Activated CD4-positive, alpha-beta T cell treated with anti-CD3 and anti-CD28 coated beads, Interleukin-10, Interleukin-2, amounts not matched to agents 100 ng/mL and 50 ng/mL, durations not matched to agents 16 hours and 8 hours (primary cell): ENCODE measurements around the gene PROM1.

Source experiments
- DNase-seq: peaks from one replicate; pipeline ENCODE4 v3.0.0-alpha.2; 2020

The PROM1 gene

DNA sequence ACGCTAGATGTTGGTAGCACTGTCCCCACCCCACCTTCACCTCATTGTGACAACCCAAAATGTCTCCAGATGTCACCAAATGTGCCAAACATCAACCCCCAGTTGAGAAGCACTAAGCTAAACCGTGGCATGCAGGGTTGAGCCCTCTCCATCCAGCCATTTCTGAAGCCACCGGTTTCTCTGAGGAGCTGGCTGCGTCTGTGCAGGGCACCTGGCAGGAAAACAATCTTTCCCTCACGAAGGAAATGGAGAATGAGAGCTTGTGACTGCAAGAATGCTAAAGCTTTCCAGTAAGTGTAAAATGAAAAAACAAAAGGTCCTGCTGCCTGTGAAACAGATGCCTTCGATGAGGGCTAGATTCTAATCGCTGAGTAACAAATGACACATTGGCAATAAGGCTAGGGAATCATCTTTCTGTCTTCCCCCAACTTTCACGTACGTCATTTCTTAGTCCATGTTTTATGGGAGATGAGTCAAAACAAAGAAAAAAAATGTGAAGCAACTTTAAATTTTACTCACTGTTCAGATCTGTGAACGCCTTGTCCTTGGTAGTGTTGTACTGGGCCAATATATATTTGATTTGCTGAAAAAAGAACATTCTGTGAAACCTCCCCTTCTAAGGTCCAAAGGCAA lies 59.9 kb downstream of the PROM1 start:
- DNase-seq = peak; percentile 61

DNA sequence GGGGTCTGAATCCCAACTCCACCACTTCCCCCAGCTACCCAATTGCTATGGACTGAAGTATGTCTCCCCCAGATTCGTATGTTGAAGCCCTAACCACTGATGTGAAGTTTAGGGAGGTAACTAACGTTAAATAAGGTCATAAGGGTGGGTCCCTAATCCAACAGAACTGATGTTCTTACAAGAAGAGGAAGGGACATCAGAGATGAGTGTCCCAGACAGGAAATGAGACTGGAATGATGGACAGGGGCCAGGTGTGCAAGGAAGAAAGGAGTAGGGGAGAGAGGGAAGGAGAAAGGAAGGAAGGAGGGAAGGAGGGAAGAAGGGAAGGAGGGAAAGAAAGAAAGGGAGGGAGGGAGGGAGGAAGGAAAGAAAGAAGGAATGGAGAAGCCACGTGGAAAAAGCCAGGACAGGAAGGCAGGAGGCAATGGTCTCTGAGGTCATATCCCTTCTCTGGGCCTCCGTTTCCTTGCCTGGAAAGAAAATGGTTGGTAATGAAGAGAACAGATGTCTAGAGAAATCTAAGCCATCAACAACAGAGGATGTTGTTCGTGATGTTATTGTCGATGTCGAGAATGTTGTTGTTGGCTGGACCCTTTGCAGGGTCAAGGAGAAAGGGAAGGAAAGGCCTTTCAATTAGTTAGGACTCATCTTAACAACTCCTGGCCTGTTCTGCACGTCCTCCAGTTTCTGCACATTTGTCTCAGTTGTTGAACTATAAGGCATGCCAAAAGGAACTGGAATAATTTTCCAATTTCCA lies 61.8 kb downstream of the PROM1 start:
- no peak for DNase-seq

DNA sequence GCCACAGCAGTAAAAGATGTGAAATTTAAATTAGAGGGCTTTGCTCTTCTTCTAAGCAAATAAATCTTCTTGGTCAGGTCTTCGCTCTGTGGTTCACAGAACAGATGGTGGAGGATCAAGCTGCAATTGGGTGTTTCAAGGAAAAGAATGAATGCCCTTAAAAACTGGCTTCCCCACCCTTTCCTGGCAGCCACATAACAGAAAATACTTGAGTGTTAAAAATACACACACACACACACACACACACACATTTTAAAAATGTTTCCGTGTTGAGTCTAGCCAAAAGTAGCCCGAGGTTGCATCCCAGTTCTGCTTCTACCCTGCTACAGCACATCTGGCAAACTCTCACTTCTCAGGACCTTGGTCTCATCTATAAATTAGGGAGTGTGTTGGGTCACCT lies 64.2 kb downstream of the PROM1 start:
- DNase-seq = no peak

GRCh38 chr4:16018841-16019240 lies 65.0 kb downstream of the PROM1 start:
- no peak for DNase-seq

DNA sequence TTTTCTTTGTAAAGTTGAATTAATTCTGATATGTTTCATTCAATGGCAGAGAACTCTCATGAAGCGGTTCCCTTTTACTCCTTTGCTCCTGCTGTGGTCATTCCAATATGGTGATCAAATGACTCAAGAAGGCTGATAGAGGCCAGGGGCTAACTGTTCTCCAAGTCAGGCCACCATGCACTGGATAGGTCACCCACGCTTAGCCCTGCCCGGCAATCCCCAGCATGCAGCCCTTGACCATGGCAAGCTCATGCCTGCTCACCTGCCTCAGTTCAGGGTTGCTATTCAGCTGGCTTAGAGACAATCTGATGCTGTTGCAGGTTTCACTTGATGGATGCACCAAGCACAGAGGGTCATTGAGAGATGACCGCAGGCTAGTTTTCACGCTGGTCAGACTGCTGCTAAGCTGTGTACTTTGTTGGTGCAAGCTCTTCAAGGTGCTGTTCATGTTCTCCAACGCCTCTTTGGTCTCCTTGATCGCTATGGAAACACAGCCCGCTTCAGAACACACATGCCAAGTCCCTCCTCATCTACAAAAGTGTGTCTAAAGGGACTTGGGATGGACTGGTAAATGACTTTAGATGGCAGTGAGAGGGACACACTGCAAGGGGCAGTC lies 65.7 kb downstream of the PROM1 start:
- DNase-seq = no peak

GRCh38 chr4:16016536-16016935 lies 67.3 kb downstream of the PROM1 start:
- no peak for DNase-seq

- DNase-seq = no peak
These were observed 72.7 kb downstream of the PROM1 start for GRCh38 chr4:16011173-16011572.

GRCh38 chr4:16009153-16009552 lies 74.7 kb downstream of the PROM1 start:
- no peak for DNase-seq

DNA sequence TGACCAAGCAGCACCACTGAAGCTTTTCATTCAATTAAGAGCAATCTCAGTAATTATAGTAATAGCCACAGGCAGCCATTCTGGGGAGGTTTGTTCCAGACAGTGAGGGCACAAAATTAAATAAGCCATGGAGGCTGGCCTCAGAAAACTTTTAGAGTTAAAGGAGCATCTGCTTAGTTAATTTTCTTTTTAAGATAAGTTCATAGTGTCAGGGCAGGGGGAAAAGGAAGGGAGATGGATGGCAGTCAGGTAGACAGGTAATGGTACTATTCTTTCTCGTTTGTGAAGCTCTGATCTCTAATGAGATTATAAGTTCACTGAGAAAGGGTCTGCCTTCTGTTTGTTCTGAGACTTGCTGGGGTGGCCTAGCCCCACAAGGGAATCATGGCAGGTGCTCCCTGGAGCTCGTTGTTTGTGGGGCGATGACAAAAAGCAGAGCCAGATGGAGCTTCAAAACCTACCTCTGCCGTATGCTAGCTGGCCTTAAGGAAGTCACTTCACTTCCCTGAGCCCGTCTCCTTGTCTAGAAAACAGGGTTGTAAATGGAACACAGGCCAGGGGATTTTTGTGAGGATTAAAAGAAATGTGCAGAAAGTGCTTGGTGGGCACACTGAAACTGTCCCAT lies 76.2 kb downstream of the PROM1 start:
- no peak for DNase-seq

DNA sequence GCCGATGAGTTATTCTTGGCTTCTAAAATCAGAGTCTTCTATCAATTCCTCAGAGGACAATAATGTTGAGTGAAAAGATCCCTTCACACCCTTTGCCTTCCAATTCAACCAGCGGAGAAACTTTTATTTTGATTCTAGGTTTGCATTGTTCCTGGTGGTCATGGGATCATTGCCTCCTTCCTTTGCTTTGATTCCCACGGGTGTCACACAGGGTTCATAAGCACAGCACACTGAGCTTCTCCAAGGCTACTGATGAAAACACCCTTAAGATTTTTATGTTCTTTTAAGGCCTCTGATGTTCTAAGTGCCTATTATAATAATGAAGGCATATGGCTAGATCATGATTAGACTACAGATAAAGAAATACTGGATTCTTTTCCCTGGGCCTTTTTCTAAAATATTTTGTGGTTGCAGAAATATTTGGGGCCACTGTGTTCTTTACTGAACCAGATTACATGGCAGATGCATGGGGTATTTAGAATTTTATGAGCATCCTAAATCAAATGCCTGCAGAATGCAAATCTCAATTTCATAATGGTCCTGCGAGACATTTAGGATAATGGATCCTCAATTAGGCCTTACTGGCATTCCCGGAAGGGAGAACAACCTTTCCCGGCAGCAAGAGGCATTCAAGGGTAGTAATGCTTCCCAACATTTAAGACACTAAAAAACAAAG lies 76.9 kb downstream of the PROM1 start:
- no peak for DNase-seq

GRCh38 chr4:16005676-16006075 lies 78.1 kb downstream of the PROM1 start:
- no peak for DNase-seq

- DNase-seq = peak; percentile 61
These were observed 82.4 kb downstream of the PROM1 start for GRCh38 chr4:16001484-16001858.

DNA sequence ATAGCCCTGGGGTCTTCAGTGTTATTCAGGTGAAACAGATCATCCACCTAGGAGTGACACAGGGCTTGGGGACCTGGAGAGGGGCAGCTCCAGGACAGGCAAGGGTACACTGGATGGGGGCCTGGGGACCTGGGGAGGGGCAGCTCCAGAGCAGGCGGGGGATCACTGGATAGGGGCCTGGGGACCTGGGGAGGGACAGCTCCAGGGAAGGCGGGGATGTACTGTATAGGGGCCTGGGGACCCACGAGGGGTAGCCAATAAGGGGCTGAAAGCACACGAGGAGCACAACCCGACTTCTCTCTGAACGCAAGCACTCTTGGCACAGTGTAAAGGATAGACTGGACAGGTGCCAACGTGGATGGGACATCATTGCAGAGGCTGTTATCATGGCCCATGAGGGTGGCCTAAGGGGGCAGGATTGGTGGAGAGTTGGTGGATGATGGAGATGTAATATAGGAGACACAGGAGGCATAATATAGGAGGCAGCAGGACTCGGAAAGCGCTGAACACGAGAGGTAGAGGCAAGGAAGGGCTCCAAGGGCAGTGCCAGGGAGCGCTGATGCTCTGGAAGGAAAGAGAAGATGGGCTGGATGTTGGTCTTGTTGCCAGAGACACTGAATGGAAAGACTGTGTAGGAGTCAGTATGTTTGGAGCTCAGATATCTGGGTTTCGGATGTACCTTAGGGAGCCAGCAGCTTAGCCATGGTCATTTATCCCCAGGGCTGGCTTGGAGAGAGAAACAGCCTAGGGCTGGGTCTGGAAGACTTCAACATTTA lies 82.9 kb downstream of the PROM1 start:
- DNase-seq = no peak

DNA sequence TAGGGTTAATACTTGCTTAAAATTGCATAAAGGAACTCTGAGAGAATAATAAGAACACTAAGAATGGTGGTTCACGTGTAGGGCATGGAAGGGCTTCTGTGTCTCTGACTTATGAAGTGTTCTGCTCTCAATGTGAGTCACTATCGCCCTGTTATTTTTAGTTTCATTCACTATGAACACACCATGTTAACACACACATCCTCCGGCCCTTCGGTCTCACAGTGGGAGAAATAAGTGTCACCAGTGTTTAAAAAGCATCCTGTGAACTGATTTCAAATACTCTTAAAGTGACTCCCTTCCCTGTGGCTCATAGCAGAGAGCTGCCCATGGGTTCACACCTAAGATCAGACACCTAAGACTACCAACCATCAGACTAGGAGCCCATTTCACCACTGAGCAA lies 87.0 kb downstream of the PROM1 start:
- DNase-seq = peak; percentile 13

GRCh38 chr4:15995826-15996225 lies 88.0 kb downstream of the PROM1 start:
- DNase-seq = no peak

DNA sequence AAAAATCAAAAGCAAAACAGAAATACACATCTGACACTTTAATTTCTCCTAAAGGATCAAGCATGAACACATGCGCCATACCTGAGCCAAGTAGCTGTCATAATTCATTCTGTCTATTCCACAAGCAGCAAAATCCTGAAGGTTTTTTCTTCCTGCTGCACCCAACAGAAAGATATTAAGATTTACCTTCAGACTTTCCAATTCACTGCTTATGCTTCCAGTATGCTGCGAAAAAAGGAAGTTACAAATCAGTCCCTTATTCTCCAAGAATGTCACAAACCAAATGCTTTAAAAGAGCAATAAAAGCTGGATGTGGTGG lies 91.7 kb downstream of the PROM1 start:
- DNase-seq = no peak

- DNase-seq = no peak
These were observed 93.1 kb downstream of the PROM1 start for GRCh38 chr4:15990570-15991285.

- DNase-seq = no peak
These were observed 94.4 kb downstream of the PROM1 start for GRCh38 chr4:15989424-15989823.

DNA sequence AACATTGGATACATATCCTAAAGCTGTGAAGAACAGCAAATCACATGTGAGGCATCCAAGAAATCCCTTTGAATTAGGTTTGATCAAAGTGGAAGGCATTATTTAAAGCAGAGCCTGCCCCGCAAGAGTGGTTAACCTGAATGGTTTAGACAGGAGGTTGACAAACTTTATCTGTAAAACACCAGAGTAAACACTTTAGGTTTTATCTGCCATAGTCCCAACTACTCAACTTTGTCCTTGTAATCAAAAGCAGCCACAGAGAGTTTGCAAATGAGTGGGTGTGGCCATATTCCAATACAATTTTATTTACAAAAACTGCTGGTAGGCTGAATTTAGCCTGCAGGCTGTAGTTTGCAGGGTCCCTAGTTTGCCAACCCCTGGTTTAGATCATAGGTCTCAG lies 95.6 kb downstream of the PROM1 start:
- DNase-seq = no peak

DNA sequence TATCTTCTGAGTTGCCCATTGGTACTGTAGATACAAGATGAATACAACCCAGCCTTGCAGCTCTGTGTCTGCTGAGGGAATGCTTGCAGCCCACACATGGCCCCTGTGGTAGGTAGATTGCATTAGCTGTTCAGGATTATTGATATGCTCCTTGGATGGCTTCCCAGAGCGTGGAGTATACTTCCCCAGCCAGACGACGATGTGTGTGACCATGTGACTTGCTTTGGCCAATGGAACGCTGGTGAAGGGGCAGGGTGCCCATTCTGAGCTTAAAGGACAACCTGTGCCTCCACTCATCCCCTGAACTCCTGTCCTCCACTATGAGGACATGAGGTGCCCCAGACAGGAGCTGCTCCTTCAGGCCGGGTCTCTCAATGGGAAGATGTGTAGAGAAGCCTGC lies 96.9 kb downstream of the PROM1 start:
- no peak for DNase-seq

DNA sequence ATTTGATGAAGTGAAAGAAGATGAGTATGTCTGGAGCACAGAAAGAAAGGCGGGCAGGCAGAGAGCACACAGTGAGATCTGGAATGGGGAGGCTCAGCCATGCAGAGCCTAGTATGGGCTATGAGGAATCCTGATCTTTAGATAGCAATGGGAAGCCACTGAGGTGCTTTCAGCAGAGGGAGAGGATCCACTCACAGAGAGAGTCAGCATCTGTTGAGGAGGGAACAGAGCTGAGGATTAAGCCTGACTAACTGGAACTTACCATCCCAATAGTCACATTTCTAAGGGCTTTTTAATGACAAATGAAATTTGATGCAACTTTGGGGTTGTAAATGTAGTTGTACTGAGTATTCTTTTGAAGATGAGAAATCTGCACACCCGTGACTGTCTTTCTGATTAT lies 100.2 kb downstream of the PROM1 start:
- DNase-seq = no peak
